HEK293 (cell line): ENCODE results near the gene LRP8.

Experiments used
- AEBP2 ChIP-seq: fragments of 450-650 bp; formaldehyde crosslinking; IDR thresholded peaks from 2 replicates; pipeline ENCODE4 v1.5.1; 2016; ENCODE audit warnings: missing biosample characterization, missing genetic modification characterization, borderline replicate concordance
- RBAK ChIP-seq: fragments of 450-650 bp; formaldehyde crosslinking; IDR thresholded peaks from 2 replicates; pipeline ENCODE4 v1.5.1; 2016; ENCODE audit warnings: missing biosample characterization, missing genetic modification characterization
- SALL2 ChIP-seq: fragments of 450-650 bp; formaldehyde crosslinking; IDR thresholded peaks from 2 replicates; pipeline ENCODE4 v1.5.0; 2017; ENCODE audit warnings: missing biosample characterization, mild to moderate bottlenecking, missing genetic modification characterization, borderline replicate concordance
- ZBTB11 ChIP-seq: fragments of 450-650 bp; formaldehyde crosslinking; conservative IDR thresholded peaks from 2 replicates; pipeline ENCODE4 v1.5.1; 2016; ENCODE audit warnings: low read depth, missing biosample characterization, missing genetic modification characterization
- ZNF18 ChIP-seq: fragments of 450-650 bp; formaldehyde crosslinking; IDR thresholded peaks from 2 replicates; pipeline ENCODE4 v1.5.1; 2016; ENCODE audit warnings: missing biosample characterization, missing genetic modification characterization
- ZNF433 ChIP-seq: fragments of 450-650 bp; formaldehyde crosslinking; IDR thresholded peaks from 2 replicates; pipeline ENCODE4 v1.5.1; 2016; ENCODE audit warnings: missing biosample characterization, missing genetic modification characterization, low read depth
- ZNF501 ChIP-seq: fragments of 450-650 bp; formaldehyde crosslinking; IDR thresholded peaks from 2 replicates; pipeline ENCODE4 v1.5.1; 2016; ENCODE audit warnings: missing biosample characterization, missing genetic modification characterization
- ZNF610 ChIP-seq: fragments of 450-650 bp; formaldehyde crosslinking; IDR thresholded peaks from 2 replicates; pipeline ENCODE4 v1.5.1; 2016; ENCODE audit warnings: missing biosample characterization, missing genetic modification characterization, borderline replicate concordance
- TF ChIP-seq, protein P1 (sequence below): fragments of 450-650 bp; formaldehyde crosslinking; IDR thresholded peaks from 2 replicates; pipeline ENCODE4 v1.5.1; 2016; ENCODE audit warnings: missing biosample characterization, missing genetic modification characterization
- TF ChIP-seq, protein P2 (sequence below): fragments of 450-650 bp; formaldehyde crosslinking; IDR thresholded peaks from 2 replicates; pipeline ENCODE4 v1.5.1; 2016; ENCODE audit warnings: missing biosample characterization, missing genetic modification characterization
- TF ChIP-seq, protein P3 (sequence below): fragments of 450-650 bp; formaldehyde crosslinking; IDR thresholded peaks from 2 replicates; pipeline ENCODE4 v1.5.1; 2016; ENCODE audit warnings: missing biosample characterization, missing genetic modification characterization

GRCh38 chr1:53270107-53270506 lies 57.8 kb downstream of the LRP8 start:
- TF ChIP-seq, protein P1, sequence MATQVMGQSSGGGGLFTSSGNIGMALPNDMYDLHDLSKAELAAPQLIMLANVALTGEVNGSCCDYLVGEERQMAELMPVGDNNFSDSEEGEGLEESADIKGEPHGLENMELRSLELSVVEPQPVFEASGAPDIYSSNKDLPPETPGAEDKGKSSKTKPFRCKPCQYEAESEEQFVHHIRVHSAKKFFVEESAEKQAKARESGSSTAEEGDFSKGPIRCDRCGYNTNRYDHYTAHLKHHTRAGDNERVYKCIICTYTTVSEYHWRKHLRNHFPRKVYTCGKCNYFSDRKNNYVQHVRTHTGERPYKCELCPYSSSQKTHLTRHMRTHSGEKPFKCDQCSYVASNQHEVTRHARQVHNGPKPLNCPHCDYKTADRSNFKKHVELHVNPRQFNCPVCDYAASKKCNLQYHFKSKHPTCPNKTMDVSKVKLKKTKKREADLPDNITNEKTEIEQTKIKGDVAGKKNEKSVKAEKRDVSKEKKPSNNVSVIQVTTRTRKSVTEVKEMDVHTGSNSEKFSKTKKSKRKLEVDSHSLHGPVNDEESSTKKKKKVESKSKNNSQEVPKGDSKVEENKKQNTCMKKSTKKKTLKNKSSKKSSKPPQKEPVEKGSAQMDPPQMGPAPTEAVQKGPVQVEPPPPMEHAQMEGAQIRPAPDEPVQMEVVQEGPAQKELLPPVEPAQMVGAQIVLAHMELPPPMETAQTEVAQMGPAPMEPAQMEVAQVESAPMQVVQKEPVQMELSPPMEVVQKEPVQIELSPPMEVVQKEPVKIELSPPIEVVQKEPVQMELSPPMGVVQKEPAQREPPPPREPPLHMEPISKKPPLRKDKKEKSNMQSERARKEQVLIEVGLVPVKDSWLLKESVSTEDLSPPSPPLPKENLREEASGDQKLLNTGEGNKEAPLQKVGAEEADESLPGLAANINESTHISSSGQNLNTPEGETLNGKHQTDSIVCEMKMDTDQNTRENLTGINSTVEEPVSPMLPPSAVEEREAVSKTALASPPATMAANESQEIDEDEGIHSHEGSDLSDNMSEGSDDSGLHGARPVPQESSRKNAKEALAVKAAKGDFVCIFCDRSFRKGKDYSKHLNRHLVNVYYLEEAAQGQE (tag by site-specific recombination) = no peak
- TF ChIP-seq SALL2 (tag by site-specific recombination) = no peak
- no peak for TF ChIP-seq AEBP2 (tag by site-specific recombination)
- TF ChIP-seq, protein P2, sequence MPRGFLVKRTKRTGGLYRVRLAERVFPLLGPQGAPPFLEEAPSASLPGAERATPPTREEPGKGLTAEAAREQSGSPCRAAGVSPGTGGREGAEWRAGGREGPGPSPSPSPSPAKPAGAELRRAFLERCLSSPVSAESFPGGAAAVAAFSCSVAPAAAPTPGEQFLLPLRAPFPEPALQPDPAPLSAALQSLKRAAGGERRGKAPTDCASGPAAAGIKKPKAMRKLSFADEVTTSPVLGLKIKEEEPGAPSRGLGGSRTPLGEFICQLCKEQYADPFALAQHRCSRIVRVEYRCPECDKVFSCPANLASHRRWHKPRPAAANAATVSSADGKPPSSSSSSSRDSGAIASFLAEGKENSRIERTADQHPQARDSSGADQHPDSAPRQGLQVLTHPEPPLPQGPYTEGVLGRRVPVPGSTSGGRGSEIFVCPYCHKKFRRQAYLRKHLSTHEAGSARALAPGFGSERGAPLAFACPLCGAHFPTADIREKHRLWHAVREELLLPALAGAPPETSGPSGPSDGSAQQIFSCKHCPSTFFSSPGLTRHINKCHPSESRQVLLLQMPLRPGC (tag by site-specific recombination) = no peak
- TF ChIP-seq, protein P3, sequence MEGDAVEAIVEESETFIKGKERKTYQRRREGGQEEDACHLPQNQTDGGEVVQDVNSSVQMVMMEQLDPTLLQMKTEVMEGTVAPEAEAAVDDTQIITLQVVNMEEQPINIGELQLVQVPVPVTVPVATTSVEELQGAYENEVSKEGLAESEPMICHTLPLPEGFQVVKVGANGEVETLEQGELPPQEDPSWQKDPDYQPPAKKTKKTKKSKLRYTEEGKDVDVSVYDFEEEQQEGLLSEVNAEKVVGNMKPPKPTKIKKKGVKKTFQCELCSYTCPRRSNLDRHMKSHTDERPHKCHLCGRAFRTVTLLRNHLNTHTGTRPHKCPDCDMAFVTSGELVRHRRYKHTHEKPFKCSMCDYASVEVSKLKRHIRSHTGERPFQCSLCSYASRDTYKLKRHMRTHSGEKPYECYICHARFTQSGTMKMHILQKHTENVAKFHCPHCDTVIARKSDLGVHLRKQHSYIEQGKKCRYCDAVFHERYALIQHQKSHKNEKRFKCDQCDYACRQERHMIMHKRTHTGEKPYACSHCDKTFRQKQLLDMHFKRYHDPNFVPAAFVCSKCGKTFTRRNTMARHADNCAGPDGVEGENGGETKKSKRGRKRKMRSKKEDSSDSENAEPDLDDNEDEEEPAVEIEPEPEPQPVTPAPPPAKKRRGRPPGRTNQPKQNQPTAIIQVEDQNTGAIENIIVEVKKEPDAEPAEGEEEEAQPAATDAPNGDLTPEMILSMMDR (tag by site-specific recombination) = no peak
- no peak for TF ChIP-seq ZNF18 (tag by site-specific recombination)
- TF ChIP-seq ZNF610 = no peak
- TF ChIP-seq RBAK (tag by site-specific recombination) = no peak
- no peak for TF ChIP-seq ZNF501 (tag by site-specific recombination)
- TF ChIP-seq ZNF433 = no peak
- no peak for TF ChIP-seq ZBTB11 (tag by site-specific recombination)
